Stimulated activated naive CD8-positive, alpha-beta T cell treated with anti-CD3 and anti-CD28 coated beads, Interleukin-15, amount 100 ng/mL, for 72 hours (primary cell): Measurements from ENCODE around the gene ZNF2.
"Not testable (repeated sequence)": the region's sequence is repeated elsewhere in the genome, so short reads cannot be mapped to it uniquely, and the experiment has no call there.

Experiments
- ATAC-seq: fragments of 150-1000 bp; cut with Tn5 transposase; 2 replicates; pipeline ENCODE4 v1.10.0; 2021; ENCODE audit warnings: mild to moderate bottlenecking, moderate library complexity
- DNase-seq, 2 donors: peaks; one replicate each; pipeline ENCODE4 v3.0.0; 2021 to 2022
- H3K27ac Mint-ChIP-seq, 2 donors: one replicate each; pipeline ENCODE4 v1.8.0; 2022; ENCODE audit warnings: mild to moderate bottlenecking in 2 of 2, mixed read lengths in 2 of 2, moderate library complexity in 2 of 2
- H3K27me3 Mint-ChIP-seq: one replicate; pipeline ENCODE4 v1.8.0; 2022; ENCODE audit warnings: mixed read lengths
- H3K4me1 Mint-ChIP-seq: one replicate; pipeline ENCODE4 v1.8.0; 2022; ENCODE audit warnings: mild to moderate bottlenecking, mixed read lengths
- H3K4me3 Mint-ChIP-seq, 2 donors: one replicate each; pipeline ENCODE4 v1.8.0; 2022; ENCODE audit warnings: mild to moderate bottlenecking in 2 of 2, mixed read lengths in 2 of 2, moderate library complexity in 1 of 2
- H3K9me3 Mint-ChIP-seq, 2 donors: one replicate each; pipeline ENCODE4 v1.8.0; 2022; ENCODE audit warnings: mixed read lengths in 2 of 2

The ZNF2 gene

DNA sequence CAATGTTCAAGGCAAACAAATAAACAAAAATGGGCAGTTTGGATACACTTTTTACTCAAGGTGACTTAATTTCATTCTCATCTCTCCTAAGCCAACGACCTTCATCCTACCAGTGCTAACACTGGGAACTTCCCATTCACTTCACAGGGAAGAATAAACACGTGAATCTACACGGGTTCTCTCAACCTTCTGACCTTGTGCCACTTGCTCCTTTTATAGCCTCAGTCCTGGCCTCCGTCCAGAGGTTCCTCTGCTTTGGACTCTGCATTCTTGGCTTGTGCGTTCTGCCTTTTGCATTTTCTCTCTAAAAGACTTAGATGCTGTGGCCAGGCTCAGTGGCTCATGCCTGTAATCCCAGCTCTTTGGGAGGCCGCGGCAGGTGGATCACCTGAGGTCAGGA, 13.8 kb downstream of the ZNF2 start:
- H3K27ac Mint-ChIP-seq = peak overlapping the region in 1 of 2 donors; percentile 83
- no peak for DNase-seq
- H3K9me3 Mint-ChIP-seq = peaks cover 23 to 58% of the 10 kb centered on the region in 2 donors
- no peaks in the 10 kb centered on the region for H3K4me1 Mint-ChIP-seq
- ATAC-seq = no peak
- H3K4me3 Mint-ChIP-seq = no peak overlapping the region
- H3K27me3 Mint-ChIP-seq = no peaks in the 10 kb centered on the region

DNA sequence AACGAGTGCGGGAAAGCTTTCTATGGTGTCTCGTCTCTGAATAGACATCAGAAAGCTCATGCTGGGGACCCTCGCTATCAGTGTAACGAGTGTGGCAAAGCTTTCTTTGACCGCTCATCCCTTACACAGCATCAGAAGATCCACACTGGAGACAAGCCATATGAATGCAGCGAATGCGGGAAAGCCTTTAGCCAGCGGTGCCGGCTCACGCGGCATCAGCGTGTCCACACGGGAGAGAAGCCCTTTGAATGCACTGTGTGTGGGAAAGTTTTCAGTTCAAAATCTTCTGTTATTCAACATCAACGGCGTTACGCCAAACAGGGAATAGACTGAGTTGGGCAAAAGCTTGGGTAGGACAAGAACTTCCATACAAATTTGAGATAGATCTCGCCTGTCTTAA, 16.2 kb downstream of the ZNF2 start:
- no peak overlapping the region for H3K27ac Mint-ChIP-seq
- no peak for ATAC-seq
- H3K9me3 Mint-ChIP-seq = peaks cover 28 to 69% of the 10 kb centered on the region in 2 donors
- no peak overlapping the region for H3K4me3 Mint-ChIP-seq
- no peaks in the 10 kb centered on the region for H3K4me1 Mint-ChIP-seq
- no peak for DNase-seq
- no peaks in the 10 kb centered on the region for H3K27me3 Mint-ChIP-seq

DNA sequence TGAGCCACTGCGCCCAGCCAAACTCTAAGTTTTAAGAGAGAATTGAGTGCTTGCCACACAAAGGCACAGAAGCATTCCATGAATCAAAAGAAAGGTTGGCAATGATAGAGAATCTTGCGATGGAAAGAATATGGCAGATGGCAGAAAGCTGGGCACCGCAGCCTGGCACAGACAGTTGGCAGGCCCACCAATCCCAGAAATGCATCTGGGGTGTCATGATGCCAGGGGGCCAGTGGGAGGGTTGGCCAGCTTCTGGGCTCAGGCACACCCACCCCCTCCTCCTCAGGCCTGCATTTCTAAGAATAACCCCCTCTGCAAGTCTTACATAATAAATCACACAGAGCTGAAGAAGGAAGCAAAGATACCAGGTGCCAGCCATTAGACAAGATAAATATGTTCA, 19.6 kb downstream of the ZNF2 start:
- Mint-ChIP-seq H3K9me3 (peaks cover 24 to 44% of the 10 kb centered on the region in 2 donors), H3K27me3 (peaks cover 2% of the 10 kb centered on the region), H3K4me1 (no peaks in the 10 kb centered on the region), H3K4me3 (no peak overlapping the region), H3K27ac (no peak overlapping the region)
- DNase-seq = no peak
- no peak for ATAC-seq

DNA sequence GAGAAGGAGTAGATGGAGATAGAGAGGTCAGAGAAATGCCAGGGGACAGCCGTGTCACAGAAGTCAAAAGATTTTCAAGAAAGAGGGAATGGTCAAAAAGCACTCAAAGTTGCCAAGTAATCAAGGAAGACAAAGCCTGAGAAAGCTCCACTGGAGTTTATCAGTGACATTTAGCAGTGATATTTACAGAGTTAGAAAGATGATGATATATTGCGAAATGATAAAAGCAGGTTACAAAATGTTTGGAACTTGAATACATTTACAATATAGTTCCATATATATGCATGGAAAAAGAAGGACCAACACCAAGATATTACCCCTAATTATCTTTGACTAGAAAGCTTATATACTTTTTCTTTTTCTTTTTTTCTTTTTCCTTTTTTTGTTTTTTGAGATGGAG, 20.4 kb downstream of the ZNF2 start:
- Mint-ChIP-seq H3K27me3 (peaks cover 10% of the 10 kb centered on the region), H3K9me3 (peaks cover 20 to 37% of the 10 kb centered on the region in 2 donors), H3K27ac (no peak overlapping the region), H3K4me3 (no peak overlapping the region), H3K4me1 (no peaks in the 10 kb centered on the region)
- no peak for DNase-seq
- ATAC-seq = no peak

DNA sequence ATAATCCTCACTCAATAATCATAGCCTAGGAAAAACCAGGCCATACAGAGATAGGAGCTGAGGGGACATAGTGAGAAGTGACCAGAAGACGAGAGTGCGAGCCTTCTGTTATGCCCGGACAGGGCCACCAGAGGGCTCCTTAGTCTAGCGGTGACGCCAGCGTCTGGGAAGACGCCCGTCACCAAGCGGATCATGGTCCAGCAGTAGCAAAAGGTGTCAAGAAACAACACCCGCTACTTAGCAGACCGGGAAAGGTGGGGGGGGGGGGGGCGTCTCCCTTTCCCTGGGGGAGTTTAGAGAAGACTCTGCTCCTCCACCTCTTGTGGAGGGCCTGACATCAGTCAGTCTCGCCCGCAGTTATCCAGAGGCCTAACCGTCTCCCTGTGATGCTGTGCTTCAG, 27.3 kb downstream of the ZNF2 start:
- DNase-seq = peak; percentile 34 to 52
- H3K27me3 Mint-ChIP-seq = peaks cover 23% of the 10 kb centered on the region
- H3K27ac Mint-ChIP-seq, H3K9me3 Mint-ChIP-seq, H3K4me3 Mint-ChIP-seq, ATAC-seq, H3K4me1 Mint-ChIP-seq: not testable (repeated sequence)

DNA sequence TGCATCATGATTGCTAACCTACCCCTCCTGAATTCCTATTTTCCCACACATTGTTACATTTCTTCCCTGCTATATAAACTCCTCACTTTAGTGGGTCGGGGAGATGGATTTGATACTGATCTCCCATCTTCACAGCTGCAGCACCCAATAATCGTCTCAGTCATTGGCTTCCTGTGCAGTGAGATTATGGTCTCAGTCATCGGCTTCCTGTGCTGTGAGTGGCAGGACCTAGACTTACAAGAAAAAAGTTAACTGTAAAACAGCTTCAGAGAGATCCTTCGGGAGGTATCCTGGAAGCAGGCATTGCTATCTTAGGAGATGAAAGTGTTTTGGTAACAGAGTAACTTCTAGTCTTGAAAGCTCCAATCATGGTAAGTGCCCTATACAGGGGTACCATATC, 38.3 kb downstream of the ZNF2 start:
- DNase-seq (no peak), ATAC-seq (no peak)
- peaks cover 2 to 7% of the 10 kb centered on the region in 2 donors for H3K9me3 Mint-ChIP-seq
- no peak overlapping the region for H3K27ac Mint-ChIP-seq
- H3K4me1 Mint-ChIP-seq = peaks cover 17% of the 10 kb centered on the region
- H3K27me3 Mint-ChIP-seq = no peaks in the 10 kb centered on the region
- H3K4me3 Mint-ChIP-seq = no peak overlapping the region

DNA sequence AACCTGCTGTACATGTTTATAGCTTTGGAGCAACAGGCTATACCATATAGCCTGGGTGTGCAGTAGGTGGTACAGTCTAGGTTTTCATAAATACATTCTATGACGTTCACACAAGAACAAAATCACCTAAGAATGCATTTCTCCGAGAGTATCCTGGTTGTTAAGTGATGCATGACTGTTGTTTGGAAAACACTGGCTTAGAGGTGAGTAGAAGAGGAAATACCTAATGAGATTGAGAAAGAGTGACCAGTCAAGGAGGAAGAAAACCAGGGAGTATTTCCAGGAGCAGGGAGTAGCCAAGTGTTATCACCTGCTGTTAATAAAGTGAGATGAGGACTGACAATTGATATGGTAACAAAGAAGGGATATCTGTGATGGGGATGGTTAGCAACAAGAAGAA, 38.8 kb downstream of the ZNF2 start:
- Mint-ChIP-seq H3K4me1 (peaks cover 22% of the 10 kb centered on the region), H3K9me3 (peaks cover 7 to 12% of the 10 kb centered on the region in 2 donors), H3K4me3 (no peak overlapping the region), H3K27me3 (no peaks in the 10 kb centered on the region), H3K27ac (no peak overlapping the region)
- ATAC-seq = no peak
- no peak for DNase-seq

DNA sequence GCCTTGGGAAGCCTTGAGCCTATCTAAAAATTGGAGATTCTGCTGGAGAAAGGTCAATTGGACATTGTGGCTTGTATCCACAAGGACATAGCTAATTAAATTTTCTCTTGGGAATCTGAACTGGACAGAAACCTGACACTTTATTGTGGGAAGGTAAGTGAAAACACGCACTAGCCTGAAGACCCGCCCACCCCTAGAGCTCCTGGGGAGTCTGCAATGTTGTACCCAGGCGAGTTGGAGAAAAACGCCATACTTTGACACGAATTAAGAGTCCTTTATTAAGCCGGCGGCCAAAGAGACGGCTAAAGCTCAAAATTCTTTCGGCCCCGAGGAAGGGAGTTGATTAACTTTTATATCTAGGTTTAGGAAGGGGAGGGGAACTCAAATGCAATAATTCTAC, 40.5 kb downstream of the ZNF2 start:
- no peak overlapping the region for H3K27ac Mint-ChIP-seq
- no peaks in the 10 kb centered on the region for H3K27me3 Mint-ChIP-seq
- peaks cover 25% of the 10 kb centered on the region for H3K4me1 Mint-ChIP-seq
- H3K4me3 Mint-ChIP-seq = peak overlapping the region; percentile 95 to 97
- ATAC-seq = no peak
- DNase-seq = no peak
- peaks cover 22 to 23% of the 10 kb centered on the region in 2 donors for H3K9me3 Mint-ChIP-seq

DNA sequence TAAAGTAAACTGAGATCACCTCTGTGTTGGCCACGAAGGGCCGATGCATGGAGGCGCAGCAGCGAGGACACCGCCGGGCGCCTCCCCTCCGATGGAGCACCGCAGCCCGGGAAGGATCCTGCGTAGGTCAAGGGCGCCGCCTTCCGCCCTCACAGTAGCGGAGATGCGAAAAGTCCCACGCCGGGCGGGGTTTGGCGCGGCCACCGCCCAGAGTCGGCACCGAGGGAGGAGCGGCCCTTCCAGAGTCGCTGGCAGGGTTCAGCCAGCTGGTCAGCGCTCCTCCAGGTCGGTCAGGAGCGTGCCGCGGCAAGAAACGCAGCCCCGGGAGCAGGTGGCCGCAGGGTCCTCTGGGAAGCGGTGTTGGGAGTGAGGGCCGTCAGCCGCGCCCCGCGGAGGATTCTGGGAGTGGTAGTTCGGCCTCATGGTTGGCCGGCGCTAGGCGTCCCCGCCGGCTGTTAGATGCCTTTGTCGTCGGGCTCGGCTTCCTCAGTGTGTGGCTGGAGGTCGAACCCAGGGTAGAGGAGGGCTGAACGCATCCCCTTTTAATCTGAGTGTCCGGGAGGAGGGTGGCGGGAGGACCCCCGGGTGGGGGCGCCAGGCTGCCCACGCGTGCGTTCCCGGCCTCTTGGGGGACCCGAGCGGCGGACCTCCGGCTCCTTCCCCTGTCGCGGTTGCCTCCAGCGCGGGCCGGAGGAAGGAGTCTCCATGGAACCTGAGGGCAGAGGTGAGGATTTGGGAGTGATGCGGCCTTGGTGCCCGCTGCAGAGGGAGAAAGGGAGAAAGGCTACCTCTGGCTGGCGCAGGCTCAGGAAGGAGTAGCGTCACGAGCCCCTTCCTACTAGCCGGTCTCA, 41.7 kb downstream of the ZNF2 start, which contains the start of gene ZNF892:
ZNF892 (plus strand) TSS at position 411 of the 851 bp plus-strand sequence; CDS start at position 706, 295 bp downstream.
- ATAC-seq = peak; percentile 95
- Mint-ChIP-seq H3K4me3 (peak within 1 kb of the TSS; percentile 95 to 97), H3K4me1 (peaks cover 25% of the 10 kb centered on the region), H3K9me3 (peaks cover 22 to 23% of the 10 kb centered on the region in 2 donors), H3K27me3 (no peaks in the 10 kb centered on the region), H3K27ac (peak within 1 kb of the TSS; percentile 93 to 96)
- DNase-seq = peak; percentile 77 to 81

DNA sequence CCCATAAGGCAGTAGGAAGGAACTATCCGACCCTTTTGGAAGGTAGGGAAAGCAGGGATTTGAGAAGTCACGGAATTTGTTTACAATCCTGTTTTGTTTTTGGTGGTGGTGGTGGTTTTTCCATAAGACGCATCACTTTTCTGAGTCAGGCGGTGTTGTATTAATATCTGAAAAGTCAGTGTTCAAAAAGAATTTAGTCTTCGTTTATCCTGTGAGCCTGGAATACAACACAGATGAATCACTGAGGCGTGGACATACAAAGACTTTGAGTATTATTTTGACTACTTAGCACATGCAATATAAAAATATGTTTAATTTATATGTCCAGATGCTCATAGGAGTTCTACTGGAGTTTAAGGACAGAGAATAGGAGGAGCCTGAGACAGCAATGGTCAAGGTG, 42.5 kb downstream of the ZNF2 start:
- Mint-ChIP-seq H3K27me3 (no peaks in the 10 kb centered on the region), H3K9me3 (peaks cover 29 to 30% of the 10 kb centered on the region in 2 donors), H3K27ac (no peak overlapping the region), H3K4me3 (peak overlapping the region; percentile 95 to 97), H3K4me1 (peaks cover 25% of the 10 kb centered on the region)
- DNase-seq = no peak
- no peak for ATAC-seq

DNA sequence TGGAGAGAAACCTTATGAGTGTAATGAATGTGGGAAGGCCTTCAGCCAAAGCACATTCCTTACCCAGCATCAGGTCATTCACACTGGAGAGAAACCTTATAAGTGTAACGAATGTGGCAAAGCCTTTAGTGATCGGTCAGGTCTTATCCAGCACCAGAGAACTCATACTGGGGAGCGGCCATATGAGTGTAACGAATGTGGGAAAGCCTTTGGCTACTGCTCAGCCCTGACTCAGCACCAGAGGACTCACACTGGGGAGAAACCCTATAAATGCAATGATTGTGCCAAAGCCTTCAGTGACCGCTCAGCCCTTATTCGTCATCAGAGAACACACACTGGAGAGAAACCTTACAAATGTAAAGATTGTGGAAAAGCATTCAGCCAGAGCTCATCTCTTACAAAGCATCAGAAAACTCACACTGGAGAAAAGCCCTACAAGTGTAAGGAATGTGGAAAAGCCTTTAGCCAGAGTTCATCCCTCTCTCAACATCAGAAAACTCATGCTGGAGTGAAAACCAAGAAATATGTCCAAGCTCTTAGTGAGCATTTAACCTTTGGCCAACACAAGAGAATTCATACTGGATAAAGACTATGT, 49.5 kb downstream of the ZNF2 start:
- no peak overlapping the region for H3K27ac Mint-ChIP-seq
- no peak for ATAC-seq
- no peak overlapping the region for H3K4me3 Mint-ChIP-seq
- DNase-seq = no peak
- no peaks in the 10 kb centered on the region for H3K27me3 Mint-ChIP-seq
- no peaks in the 10 kb centered on the region for H3K4me1 Mint-ChIP-seq
- peaks cover 62 to 75% of the 10 kb centered on the region in 2 donors for H3K9me3 Mint-ChIP-seq

DNA sequence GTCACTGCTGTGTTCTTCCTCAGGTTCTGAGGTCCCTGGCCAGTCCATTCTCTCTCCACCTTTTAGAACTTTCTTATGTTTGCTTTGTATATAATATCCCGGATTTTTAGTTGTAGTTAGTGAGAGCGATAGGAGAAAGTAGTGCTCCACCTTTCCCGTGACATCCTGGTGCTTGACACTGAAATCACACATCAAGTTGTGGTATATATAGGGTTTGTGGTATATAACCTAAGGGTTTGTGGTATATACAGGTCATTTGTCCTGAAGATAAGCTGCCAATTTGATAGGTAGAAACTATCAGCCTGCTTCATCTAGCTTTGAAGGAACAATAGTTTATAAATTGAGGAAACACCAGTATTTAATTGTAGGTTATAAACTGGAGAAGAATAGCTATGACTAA, 54.8 kb downstream of the ZNF2 start:
- no peaks in the 10 kb centered on the region for H3K4me1 Mint-ChIP-seq
- ATAC-seq = no peak
- H3K4me3 Mint-ChIP-seq = no peak overlapping the region
- H3K27me3 Mint-ChIP-seq = no peaks in the 10 kb centered on the region
- no peak overlapping the region for H3K27ac Mint-ChIP-seq
- DNase-seq = no peak
- H3K9me3 Mint-ChIP-seq = peaks cover 60 to 67% of the 10 kb centered on the region in 2 donors

DNA sequence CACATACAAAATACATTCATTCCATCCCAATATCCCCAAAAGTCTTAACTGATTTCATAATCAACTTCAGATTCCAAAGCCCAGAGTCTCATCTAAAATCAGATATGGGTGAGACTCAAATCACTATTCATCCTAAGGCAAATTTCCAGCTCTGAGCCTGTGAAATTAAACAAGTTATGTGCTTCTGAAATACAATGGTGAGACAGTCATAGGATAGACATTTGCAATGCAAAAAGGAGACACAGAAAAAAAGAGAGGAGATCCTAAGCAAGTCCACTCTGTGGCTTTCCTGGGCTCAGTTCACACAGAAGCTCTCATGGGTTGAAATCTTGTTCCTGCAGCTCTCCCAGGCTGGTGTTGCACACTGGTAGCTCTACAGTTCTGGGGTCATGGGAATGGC, 60.0 kb downstream of the ZNF2 start:
- Mint-ChIP-seq H3K4me1 (no peaks in the 10 kb centered on the region), H3K4me3 (no peak overlapping the region), H3K9me3 (peaks cover 47 to 61% of the 10 kb centered on the region in 2 donors), H3K27me3 (no peaks in the 10 kb centered on the region), H3K27ac (no peak overlapping the region)
- ATAC-seq = no peak
- DNase-seq = no peak

DNA sequence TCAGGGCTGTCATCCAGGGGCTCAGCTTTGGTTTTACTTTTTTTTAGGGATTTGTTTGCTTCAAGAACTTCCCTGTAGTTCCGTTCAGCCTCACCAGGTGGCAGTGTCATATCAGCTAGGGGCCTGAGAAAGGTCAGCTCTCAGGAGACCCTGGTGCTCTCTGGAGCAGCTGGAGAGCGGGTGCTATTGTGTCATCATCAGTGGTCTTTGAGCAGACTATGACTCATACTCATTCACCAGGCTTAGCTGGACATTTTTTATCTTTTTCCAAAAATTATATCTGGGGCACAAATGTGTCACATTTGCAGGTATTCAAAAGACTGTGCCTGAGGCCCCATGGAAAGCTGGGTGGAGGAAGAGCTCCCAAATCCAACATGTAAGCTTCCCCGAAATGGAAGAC, 66.1 kb downstream of the ZNF2 start:
- Mint-ChIP-seq H3K27ac (no peak overlapping the region), H3K9me3 (peaks cover 22 to 55% of the 10 kb centered on the region in 2 donors), H3K27me3 (no peaks in the 10 kb centered on the region), H3K4me1 (no peaks in the 10 kb centered on the region), H3K4me3 (no peak overlapping the region)
- no peak for ATAC-seq
- peak; percentile 5 to 15 for DNase-seq

DNA sequence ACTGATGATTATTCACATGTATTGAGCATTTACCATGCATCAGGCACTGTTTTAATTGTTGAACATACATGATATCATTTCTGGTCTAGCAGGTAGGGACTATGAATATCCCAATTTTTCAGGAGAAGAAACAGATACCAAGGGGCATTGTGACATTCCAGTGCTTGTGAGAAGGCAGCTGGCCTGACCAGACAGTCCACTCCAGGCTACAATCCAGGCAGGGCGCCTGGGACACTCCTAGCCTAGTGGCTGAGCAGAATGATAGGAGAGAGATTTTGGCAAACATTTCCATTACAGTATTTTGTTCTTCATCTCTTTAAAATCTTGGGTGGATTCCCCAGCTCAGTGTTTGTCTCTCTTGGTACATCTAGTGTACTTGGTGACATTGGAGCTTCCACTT, 66.6 kb downstream of the ZNF2 start:
- H3K9me3 Mint-ChIP-seq = peaks cover 17 to 53% of the 10 kb centered on the region in 2 donors
- H3K4me3 Mint-ChIP-seq = no peak overlapping the region
- DNase-seq (no peak), ATAC-seq (no peak)
- no peaks in the 10 kb centered on the region for H3K27me3 Mint-ChIP-seq
- no peak overlapping the region for H3K27ac Mint-ChIP-seq
- no peaks in the 10 kb centered on the region for H3K4me1 Mint-ChIP-seq
